Hematopoietic multipotent progenitor cell (in vitro differentiated cells): ENCODE results near the gene WWOX. TPM values are rescaled to one million over a fixed set of nuclear protein-coding genes. Genes with fewer than 3 reads are reported as not detected.

Experiments used
- DNase-seq, 3 donors: peaks; one replicate each; pipeline ENCODE4 v3.0.0-alpha.2; 2011 to 2015; ENCODE audit warnings: low read depth in 2 of 3, low spot score in 2 of 3
- total RNA-seq: library from RNA; depleted of rRNA; stranded (reverse); fragments of >200 nt; gene quantifications from one replicate; pipeline ENCODE4 v1.2.3, GENCODE V29; 2012

WWOX gene
- total RNA-seq, 1 donor, result 24.8 TPM

- no peak for DNase-seq
These were observed 796.8 kb downstream of the WWOX start for GRCh38 chr16:78896280-78896679.

DNA sequence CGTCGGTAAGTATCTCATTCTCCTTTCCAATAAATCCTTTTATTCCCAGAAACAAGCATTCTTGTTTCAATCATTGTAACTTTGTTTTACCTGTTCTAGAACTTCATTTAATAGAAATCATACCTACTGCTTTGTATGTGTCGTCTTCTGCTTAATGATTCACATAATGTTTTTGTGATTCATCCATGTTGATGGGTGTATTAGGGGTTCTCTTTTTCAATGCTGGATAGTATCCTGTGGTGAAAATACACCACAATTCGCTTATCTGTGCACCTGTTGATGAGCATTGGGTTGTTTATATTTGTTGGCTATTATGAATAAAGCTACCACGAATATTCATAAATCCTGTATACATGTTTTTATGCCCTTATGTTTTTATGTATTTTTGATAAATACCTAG lies 797.8 kb downstream of the WWOX start:
- no peak for DNase-seq

DNA sequence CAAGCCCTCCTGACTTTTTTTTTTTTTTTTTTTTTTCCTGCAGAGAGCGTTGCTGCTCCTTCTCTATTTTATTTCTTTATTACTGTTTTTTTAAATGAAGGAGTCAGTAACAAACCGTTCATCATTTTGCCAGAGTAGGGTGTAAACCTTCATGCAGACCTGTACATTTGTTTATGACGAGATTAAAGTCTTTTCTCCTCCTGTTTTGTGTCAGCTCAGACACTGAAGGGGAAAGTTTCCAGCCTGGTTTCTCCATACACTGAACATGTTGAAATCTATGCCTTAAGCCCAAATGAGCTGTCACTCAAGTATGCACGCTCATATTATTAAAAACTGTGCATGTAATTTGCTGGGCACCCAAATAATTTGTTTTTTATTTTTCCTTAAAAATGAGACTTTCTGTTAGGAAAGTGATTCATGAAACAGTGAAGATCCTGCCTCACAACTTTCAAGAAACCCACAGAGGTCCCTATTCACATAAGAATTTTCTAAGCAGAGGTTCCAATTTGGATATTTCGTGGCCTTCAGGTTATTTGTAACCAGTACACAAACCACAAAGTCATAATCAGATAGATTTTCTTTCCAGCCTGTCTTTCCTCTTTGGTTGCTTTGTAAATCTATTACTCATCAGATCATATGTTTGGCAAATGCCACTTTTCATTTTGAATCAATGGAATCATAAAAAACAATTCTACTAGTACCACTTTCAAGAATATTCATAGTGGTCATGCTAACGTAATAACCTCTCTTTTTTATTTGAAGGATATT lies 800.8 kb downstream of the WWOX start:
- no peak for DNase-seq

- DNase-seq, result no peak
These were observed 801.5 kb downstream of the WWOX start for GRCh38 chr16:78900966-78901365.

GRCh38 chr16:78902321-78902720 lies 802.9 kb downstream of the WWOX start:
- DNase-seq, result no peak

GRCh38 chr16:78903237-78903636 lies 803.8 kb downstream of the WWOX start:
- DNase-seq, result no peak

DNA sequence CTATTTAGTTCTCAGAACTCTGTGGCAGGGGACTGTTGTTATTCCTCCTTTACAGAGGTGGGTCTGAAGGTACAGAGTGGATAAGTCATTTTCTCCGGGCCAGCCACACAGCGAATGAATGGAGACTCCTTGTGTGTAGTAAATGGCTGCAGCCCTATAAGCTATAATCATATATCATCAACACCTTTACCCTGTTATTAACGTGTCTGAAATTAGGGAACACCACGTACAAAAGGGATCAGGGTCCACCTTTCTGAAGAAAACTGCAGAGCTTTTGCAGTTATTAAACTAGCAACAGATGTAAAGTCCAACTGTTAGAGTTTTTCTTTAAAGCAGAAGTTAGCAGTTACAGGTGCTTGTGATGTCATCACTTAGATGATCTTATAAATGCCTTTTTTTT lies 804.4 kb downstream of the WWOX start:
- no peak for DNase-seq

- DNase-seq, result no peak
These were observed 806.7 kb downstream of the WWOX start for GRCh38 chr16:78906135-78906534.

DNA sequence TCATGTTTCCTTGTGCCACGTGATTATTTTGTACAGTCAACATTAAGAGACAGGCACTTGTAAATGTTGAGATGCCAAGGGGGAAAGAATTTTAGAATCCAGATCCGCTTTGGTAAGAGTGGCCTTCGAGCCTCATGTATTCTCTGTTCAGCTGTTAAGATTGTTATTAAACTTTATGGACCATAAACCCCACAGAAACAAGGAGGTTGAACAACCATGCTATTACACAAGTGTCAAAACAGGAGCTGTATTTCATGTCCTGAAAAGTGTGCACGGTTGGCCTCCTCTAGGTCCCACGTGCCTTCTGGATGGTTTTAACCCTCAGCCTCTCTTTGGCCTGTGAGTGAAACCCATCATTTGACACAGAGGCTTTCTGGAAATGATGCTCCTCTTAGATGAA lies 809.8 kb downstream of the WWOX start:
- no peak for DNase-seq

DNA sequence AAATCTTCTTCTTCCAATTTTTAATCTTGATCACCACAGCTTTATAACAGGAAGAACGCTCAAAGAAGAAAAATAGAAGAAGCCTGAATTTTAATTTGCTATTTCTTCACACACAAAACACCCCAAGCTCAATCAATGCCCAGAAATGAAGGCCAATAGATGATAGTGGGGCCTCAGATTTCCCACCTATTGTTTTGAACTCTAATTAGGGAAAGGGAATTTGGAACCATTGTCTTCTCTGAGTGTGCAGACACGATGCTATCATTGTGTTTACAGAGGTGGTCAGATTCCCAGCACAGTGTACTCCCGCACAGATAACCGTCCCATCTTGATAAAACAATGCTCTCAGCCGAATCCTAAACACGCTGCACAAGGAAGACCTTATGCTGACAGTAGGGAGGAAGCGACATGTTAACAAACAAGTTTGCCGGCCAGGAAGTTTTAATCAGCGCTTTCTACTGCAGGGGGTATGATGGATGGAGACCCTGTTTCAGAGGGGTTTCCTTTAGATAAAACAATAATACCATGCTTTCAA lies 816.4 kb downstream of the WWOX start:
- DNase-seq, result no peak

- no peak for DNase-seq
These were observed 817.6 kb downstream of the WWOX start for GRCh38 chr16:78916928-78917545.

DNA sequence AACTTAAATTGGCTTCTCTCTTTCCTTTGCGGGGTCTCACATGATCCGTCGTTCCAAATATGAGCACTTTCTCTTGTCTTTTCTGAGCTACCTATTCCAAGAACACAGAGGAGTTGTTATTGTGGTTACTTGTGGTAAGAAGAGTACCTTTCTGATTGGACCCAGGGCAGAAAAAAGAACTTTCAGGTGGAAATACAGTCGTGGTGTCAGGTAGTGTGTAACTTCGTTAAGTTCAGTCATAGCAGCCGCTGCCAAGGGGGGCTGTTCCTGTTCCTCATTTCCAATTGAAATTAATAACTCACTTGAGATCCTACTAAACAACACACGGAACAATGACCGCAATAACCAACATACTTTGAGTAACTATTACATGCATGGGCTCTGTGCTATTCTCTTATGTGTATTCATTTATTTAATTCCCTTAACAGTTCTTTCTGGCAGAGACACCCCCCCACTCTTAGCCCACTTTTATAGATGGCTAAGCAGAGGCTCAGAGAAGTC lies 819.4 kb downstream of the WWOX start:
- DNase-seq, result no peak

DNA sequence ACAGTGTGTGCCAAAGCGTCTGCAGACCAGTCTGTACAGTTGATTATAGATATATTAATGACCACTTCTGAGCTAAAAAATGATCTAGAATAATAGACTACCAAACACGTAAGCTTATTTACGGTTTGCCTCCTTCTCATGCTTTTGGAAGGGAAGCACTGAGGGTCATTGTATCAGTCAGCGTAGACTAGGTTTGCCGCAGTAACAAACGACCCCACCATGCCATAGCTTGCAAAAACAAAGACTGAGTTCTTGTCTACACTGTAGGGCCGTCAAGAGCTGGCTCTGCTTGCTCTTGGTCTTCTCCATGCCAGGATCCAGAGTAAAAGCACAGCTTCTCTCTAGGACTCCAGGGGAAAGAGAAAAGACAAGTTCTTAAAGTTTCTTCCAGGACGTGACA lies 820.4 kb downstream of the WWOX start:
- no peak for DNase-seq

DNA sequence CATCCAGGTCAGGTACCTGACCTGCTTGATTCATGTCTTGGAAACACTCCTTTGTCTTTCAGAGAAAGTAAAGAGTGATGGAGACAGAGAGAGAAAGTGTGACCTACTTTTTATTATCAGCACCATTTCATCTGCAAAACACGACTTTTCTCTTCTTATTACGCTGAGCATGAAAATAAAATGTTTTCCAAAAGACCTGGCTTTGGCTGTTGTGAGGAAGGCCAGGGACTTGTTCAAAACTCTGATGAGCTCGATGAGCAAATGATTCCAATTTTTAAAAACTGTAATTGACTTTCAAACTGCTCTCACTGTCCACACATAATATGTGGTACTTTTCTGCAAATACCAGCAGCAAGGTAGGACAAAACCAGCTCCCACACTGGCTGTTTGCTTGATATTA lies 821.2 kb downstream of the WWOX start:
- no peak for DNase-seq

DNA sequence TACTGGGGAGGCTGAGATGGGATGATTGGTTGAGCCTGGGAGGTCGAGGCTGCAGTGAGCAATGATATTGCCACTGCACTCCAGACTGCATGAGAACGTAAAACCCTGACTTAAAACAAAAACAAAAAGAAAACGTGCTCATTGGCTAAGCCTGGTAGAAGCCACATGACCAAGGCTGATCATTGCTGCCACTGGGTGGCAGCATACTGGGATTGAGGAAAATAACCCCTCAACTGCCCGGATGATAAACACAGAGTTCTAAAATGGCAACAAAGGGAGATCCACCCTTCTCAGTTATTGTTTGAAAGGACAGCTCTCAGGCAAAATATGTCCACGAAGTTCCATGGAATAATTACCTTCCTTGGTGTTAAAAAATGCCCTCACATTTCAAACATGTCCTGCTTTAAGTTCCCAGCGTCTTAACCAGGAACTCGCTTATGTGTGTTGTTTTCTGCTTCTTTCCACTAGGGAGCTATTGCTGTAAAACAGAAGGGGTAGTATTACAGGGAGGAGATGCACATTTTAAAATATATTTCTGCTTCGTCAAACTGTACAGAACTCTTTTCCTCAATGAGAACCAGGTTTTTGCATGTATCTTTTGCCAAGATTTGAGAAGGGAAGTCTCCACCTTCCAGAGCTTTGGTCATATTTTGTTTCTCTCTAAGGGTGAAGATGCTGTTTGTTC lies 825.8 kb downstream of the WWOX start:
- DNase-seq, result peak in 1 of 3 donors; percentile 45

- DNase-seq, result no peak
These were observed 827.3 kb downstream of the WWOX start for GRCh38 chr16:78926723-78927210.

GRCh38 chr16:78927766-78928165 lies 828.3 kb downstream of the WWOX start:
- DNase-seq, result no peak

DNA sequence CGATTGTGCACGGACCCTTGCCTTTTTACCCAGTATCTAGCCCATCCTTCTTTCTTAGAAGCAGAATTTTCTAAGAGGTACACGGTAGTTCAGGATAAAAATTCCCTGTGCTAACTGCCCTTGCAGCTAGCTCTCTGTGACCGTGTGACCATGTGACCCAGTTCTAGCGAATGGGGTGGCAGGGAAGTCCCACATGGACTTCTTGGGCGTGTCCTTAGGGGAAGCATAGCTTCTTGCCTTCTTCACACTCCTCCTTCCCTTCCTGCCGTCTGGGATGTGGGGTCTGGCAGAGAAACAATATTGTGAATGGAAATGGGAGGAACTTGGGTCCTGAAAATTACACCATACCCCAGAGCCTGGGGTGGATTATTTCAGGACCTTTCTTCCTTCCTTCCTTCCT lies 830.4 kb downstream of the WWOX start:
- no peak for DNase-seq

GRCh38 chr16:78930561-78930960 lies 831.1 kb downstream of the WWOX start:
- no peak for DNase-seq

DNA sequence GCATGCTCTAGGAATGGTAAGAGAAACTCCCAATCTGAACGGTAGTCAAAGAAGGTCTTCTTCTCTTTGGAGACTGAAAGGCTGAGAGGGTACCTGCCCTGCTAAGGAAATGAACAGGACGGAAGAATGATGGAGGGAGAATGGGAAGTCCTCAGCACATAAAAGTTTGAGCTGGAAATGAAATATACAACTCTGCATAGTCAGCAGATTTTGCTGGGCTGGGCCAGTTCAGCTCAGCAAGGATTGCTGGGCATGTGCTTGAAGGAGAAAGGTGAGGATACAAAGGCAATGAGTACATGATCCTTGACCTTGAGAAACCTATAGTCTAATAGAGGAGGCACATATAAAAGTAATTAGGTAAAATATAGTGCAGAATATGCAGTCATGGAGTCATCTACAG lies 831.8 kb downstream of the WWOX start:
- no peak for DNase-seq

GRCh38 chr16:78931678-78932077 lies 832.2 kb downstream of the WWOX start:
- DNase-seq, result no peak
